H9 (cell line): ENCODE results near the gene CORIN. TPM values are rescaled to one million over a fixed set of nuclear protein-coding genes. Genes with fewer than 3 reads are reported as not detected.

Experiments used
- DNase-seq: peaks from one replicate; pipeline ENCODE4 v3.0.0-alpha.2; 2017
- H2AFZ ChIP-seq: one replicate; pipeline ENCODE4 v1.6.1; 2013; ENCODE audit warnings: mild to moderate bottlenecking, low read length, control low read depth, moderate library complexity
- H2AK5ac ChIP-seq: 2 replicates; pipeline ENCODE4 v1.6.1; 2013; ENCODE audit warnings: low read length, control low read depth, mixed read lengths; ENCODE audit not compliant: insufficient read length
- H2BK120ac ChIP-seq: one replicate; pipeline ENCODE4 v1.6.1; 2013; ENCODE audit warnings: low read depth, mild to moderate bottlenecking, low read length, control low read depth, inconsistent platforms; ENCODE audit not compliant: poor library complexity, severe bottlenecking
- H2BK12ac ChIP-seq: 2 replicates; pipeline ENCODE4 v1.6.1; 2013; ENCODE audit warnings: low read length, control low read depth, mixed read lengths, low read depth; ENCODE audit not compliant: insufficient read length
- H2BK15ac ChIP-seq: 2 replicates; pipeline ENCODE4 v1.6.1; 2013; ENCODE audit warnings: low read depth, low read length, control low read depth
- H2BK20ac ChIP-seq: one replicate; pipeline ENCODE4 v1.6.1; 2013; ENCODE audit warnings: low read depth, mild to moderate bottlenecking, low read length, control low read depth, inconsistent platforms; ENCODE audit not compliant: poor library complexity, severe bottlenecking
- H2BK5ac ChIP-seq: 2 replicates; pipeline ENCODE4 v1.6.1; 2013; ENCODE audit warnings: low read length, control low read depth, mixed read lengths; ENCODE audit not compliant: insufficient read length
- H3K14ac ChIP-seq: 2 replicates; pipeline ENCODE4 v1.6.1; 2013; ENCODE audit warnings: low read length, control low read depth; ENCODE audit not compliant: insufficient read depth
- H3K18ac ChIP-seq: 2 replicates; pipeline ENCODE4 v1.6.1; 2013; ENCODE audit warnings: low read depth, mild to moderate bottlenecking, mixed read lengths, low read length, control low read depth; ENCODE audit not compliant: insufficient read length
- H3K23ac ChIP-seq: 2 replicates; pipeline ENCODE4 v1.6.1; 2013; ENCODE audit warnings: low read length, control low read depth, mixed read lengths, low read depth; ENCODE audit not compliant: insufficient read length
- H3K23me2 ChIP-seq: 2 replicates; pipeline ENCODE4 v1.6.1; 2013; ENCODE audit warnings: low read depth, mild to moderate bottlenecking, mixed read lengths, low read length, control low read depth; ENCODE audit not compliant: insufficient read length, poor library complexity, severe bottlenecking
- H3K27ac ChIP-seq: 2 replicates; pipeline ENCODE4 v1.5.1; 2013; ENCODE audit warnings: low read length, control low read depth, mixed read lengths, low read depth; ENCODE audit not compliant: insufficient read length
- H3K27me3 ChIP-seq: 2 replicates; pipeline ENCODE4 v1.6.1; 2013; ENCODE audit warnings: low read length, control low read depth, inconsistent platforms; ENCODE audit not compliant: insufficient read depth
- H3K4ac ChIP-seq: 2 replicates; pipeline ENCODE4 v1.6.1; 2013; ENCODE audit warnings: low read depth, mild to moderate bottlenecking, control low read depth, inconsistent platforms, low read length, moderate library complexity
- H3K4me1 ChIP-seq: 2 replicates; pipeline ENCODE4 v1.6.1; 2013; ENCODE audit warnings: low read length, control low read depth, inconsistent platforms; ENCODE audit not compliant: insufficient read depth
- H3K4me2 ChIP-seq: 2 replicates; pipeline ENCODE4 v1.6.1; 2013; ENCODE audit warnings: low read length, control low read depth, mixed read lengths; ENCODE audit not compliant: insufficient read length, insufficient read depth
- H3K56ac ChIP-seq: 2 replicates; pipeline ENCODE4 v1.6.1; 2013; ENCODE audit warnings: low read depth, mild to moderate bottlenecking, mixed read lengths, low read length, control low read depth; ENCODE audit not compliant: insufficient read length
- H3K79me1 ChIP-seq: 2 replicates; pipeline ENCODE4 v1.6.1; 2013; ENCODE audit warnings: low read depth, mild to moderate bottlenecking, moderate library complexity, low read length, control low read depth, inconsistent platforms; ENCODE audit not compliant: insufficient read depth, poor library complexity, severe bottlenecking
- H3K79me2 ChIP-seq: 2 replicates; pipeline ENCODE4 v1.6.1; 2013; ENCODE audit warnings: low read length, control low read depth, inconsistent platforms; ENCODE audit not compliant: insufficient read depth
- H3K9ac ChIP-seq: 2 replicates; pipeline ENCODE4 v1.6.1; 2013; ENCODE audit warnings: low read length, control low read depth, mixed read lengths; ENCODE audit not compliant: insufficient read length; ENCODE audit errors: extremely low read depth
- H3K9me3 ChIP-seq: one replicate; pipeline ENCODE4 v1.6.1; 2013; ENCODE audit warnings: low read depth, low read length, inconsistent platforms; ENCODE audit not compliant: control insufficient read depth
- H3T11ph ChIP-seq: one replicate; pipeline ENCODE4 v1.6.1; 2013; ENCODE audit warnings: mild to moderate bottlenecking, low read length, control low read depth, inconsistent platforms
- H4K20me1 ChIP-seq: one replicate; pipeline ENCODE4 v1.6.1; 2013; ENCODE audit not compliant: control insufficient read depth, insufficient read length, insufficient read depth
- H4K5ac ChIP-seq: 2 replicates; pipeline ENCODE4 v1.6.1; 2013; ENCODE audit warnings: low read depth, mild to moderate bottlenecking, mixed read lengths, low read length, control low read depth; ENCODE audit not compliant: insufficient read length
- H4K8ac ChIP-seq: replicated peaks from 2 replicates; pipeline ENCODE4 v1.6.1; 2013; ENCODE audit warnings: low read length, control low read depth, mixed read lengths, low read depth; ENCODE audit not compliant: insufficient read length
- H4K91ac ChIP-seq: 2 replicates; pipeline ENCODE4 v1.6.1; 2013; ENCODE audit warnings: low read depth, mild to moderate bottlenecking, moderate library complexity, mixed read lengths, low read length, control low read depth; ENCODE audit not compliant: insufficient read length
- H3K27ac Mint-ChIP-seq, 3 experiments: 2 replicates in 2 of 3; 3 replicates in 1 of 3; pipeline ENCODE4 v1.8.0; 2020 to 2021; ENCODE audit warnings: mixed read lengths in 3 of 3, mild to moderate bottlenecking in 1 of 3, moderate library complexity in 1 of 3
- H3K27me3 Mint-ChIP-seq: 2 replicates; pipeline ENCODE4 v1.8.0; 2021; ENCODE audit warnings: low read depth, mild to moderate bottlenecking, moderate library complexity, mixed read lengths
- H3K36me3 Mint-ChIP-seq, 3 experiments: 2 replicates in 2 of 3; 3 replicates in 1 of 3; pipeline ENCODE4 v1.8.0; 2020 to 2021; ENCODE audit warnings: low read depth in 3 of 3, mixed read lengths in 3 of 3; ENCODE audit not compliant: insufficient read depth in 1 of 3
- H3K4me1 Mint-ChIP-seq, 2 experiments: 2 replicates each; pipeline ENCODE4 v1.8.0; 2020; ENCODE audit warnings: mixed read lengths in 2 of 2
- H3K4me3 Mint-ChIP-seq, 2 experiments: 2 replicates in 1 of 2; 3 replicates in 1 of 2; pipeline ENCODE4 v1.8.0; 2020 to 2021; ENCODE audit warnings: mild to moderate bottlenecking in 2 of 2, mixed read lengths in 2 of 2, moderate library complexity in 1 of 2
- H3K9me3 Mint-ChIP-seq, 2 experiments: 2 replicates in 1 of 2; 3 replicates in 1 of 2; pipeline ENCODE4 v1.8.0; 2020; ENCODE audit warnings: mild to moderate bottlenecking in 2 of 2, mixed read lengths in 2 of 2, moderate library complexity in 1 of 2
- CTCF ChIP-seq: fragments of 200-600 bp; sonication (generic); conservative IDR thresholded peaks from 3 replicates; pipeline ENCODE4 v1.8.0; 2021; ENCODE audit warnings: antibody characterized with exemption, mild to moderate bottlenecking
- WGBS: extraction: QIAGEN DNeasy Blood & Tissue Kit; methylation state at CpG from one replicate; pipeline ENCODE4 v1.1.7; 2013; ENCODE audit warnings: missing lambda C conversion rate, low lambda C conversion rate, mixed read lengths; ENCODE audit not compliant: insufficient read length; ENCODE audit errors: extremely low coverage; 5-methylcytosine and 5-hydroxymethylcytosine counted together
- total RNA-seq: library from RNA; stranded (reverse); gene quantifications from 2 replicates; pipeline ENCODE4 v1.2.1, GENCODE V29; 2021

Gene CORIN
- total RNA-seq, 1 experiment from 2014 or later: 0.39 TPM

GRCh38 chr4:47553329-47554125 is 284.3 kb downstream of the CORIN start:
- no peak overlapping the region for H3K4ac ChIP-seq
- H3K79me2 ChIP-seq: no peaks in the 10 kb centered on the region
- no peaks in the 10 kb centered on the region for H3K23me2 ChIP-seq
- H3K14ac ChIP-seq: no peak overlapping the region
- no peak overlapping the region for H3K4me2 ChIP-seq
- no peaks in the 10 kb centered on the region for H3K4me1 Mint-ChIP-seq
- no peaks in the 10 kb centered on the region for H3K4me1 ChIP-seq
- no peak overlapping the region for H4K91ac ChIP-seq
- H3K9me3 ChIP-seq: no peaks in the 10 kb centered on the region
- no peak overlapping the region for H2AFZ ChIP-seq
- no peak overlapping the region for H2BK5ac ChIP-seq
- H4K5ac ChIP-seq: no peak overlapping the region
- H3K4me3 Mint-ChIP-seq: no peak overlapping the region
- no peaks in the 10 kb centered on the region for H3K27me3 Mint-ChIP-seq
- no peak overlapping the region for H3K27ac ChIP-seq
- H3K79me1 ChIP-seq: no peaks in the 10 kb centered on the region
- no peak for TF ChIP-seq CTCF
- no peak overlapping the region for H2BK12ac ChIP-seq
- H3K9ac ChIP-seq: no peak overlapping the region
- H2AK5ac ChIP-seq: no peak overlapping the region
- no CpG with 5 or more reads among the region's 2 CpGs for WGBS
- H4K20me1 ChIP-seq: no peaks in the 10 kb centered on the region
- no peaks in the 10 kb centered on the region; a peak in 2 of 7 replicates for H3K36me3 Mint-ChIP-seq
- H3K27me3 ChIP-seq: no peaks in the 10 kb centered on the region
- H3K56ac ChIP-seq: no peak overlapping the region
- no peak overlapping the region for H3T11ph ChIP-seq
- peaks cover 0 to 3% of the 10 kb centered on the region in 2 experiments; a peak in 2 of 5 replicates for H3K9me3 Mint-ChIP-seq
- no peak overlapping the region for H2BK20ac ChIP-seq
- no peak overlapping the region for H3K18ac ChIP-seq
- no peak overlapping the region for H3K27ac Mint-ChIP-seq
- H2BK15ac ChIP-seq: no peak overlapping the region
- H3K23ac ChIP-seq: no peak overlapping the region
- H4K8ac ChIP-seq: no peak overlapping the region
- DNase-seq: no peak
- no peak overlapping the region for H2BK120ac ChIP-seq
